ENCODE measurements around the gene RTL1.

GRCh38 chr14:100856056-100856950, 47.2 kb downstream of the RTL1 start:
- no peak for TF ChIP-seq POLR2AphosphoS5 (IDR thresholded peaks at IDR 0.05; ENCODE audit: low read depth)
- no peak for TF ChIP-seq REST (IDR thresholded peaks at IDR 0.05; ENCODE audit: insufficient replicate concordance, low read depth)

Data from HL-60 (cell line).